ENCODE measurements around the gene PTPRA.

DNA sequence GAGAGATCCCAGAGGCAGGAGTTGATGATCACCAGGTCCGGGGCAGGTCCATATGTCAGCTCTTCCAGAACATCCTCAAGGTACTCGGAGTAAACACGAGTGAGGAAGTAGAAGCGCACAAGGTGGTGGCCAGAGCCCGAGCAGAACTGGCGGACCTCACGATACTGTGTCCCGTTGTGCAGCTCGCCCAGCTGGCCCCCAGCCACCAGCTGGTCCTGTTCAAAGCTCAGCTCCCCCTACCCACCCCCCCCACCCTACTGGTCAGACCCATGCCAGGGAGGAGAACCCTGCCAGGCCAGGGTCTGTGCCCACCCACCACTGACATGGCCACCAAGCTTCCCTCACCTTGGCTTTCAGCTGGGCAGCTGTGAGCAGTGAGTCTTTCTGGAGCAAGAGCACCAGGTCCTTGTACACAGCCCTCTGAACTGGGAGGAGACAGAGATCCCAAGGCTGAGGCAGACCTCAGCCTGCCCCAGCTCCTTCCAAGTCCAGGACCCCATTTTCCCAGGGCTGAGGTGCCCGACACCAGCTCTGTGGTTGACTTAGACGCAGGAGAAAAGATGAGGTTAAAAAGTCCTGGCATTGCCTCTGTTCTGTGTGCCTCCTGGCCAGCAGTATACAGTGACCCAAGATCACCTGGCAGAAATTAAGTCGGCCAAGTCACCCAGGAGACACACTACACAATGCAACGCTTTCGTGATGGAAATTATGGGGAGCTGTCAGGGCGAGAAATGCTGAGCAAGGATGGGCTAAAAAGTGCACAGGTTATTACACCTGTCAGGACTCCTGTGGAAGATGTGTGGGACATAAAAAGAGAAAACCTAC lies 34.2 kb upstream of the PTPRA start:
- TF ChIP-seq HNRNPUL1 (IDR thresholded peaks at IDR 0.05; ENCODE audit: low read depth, low read length): no peak
- TF ChIP-seq, protein P1, sequence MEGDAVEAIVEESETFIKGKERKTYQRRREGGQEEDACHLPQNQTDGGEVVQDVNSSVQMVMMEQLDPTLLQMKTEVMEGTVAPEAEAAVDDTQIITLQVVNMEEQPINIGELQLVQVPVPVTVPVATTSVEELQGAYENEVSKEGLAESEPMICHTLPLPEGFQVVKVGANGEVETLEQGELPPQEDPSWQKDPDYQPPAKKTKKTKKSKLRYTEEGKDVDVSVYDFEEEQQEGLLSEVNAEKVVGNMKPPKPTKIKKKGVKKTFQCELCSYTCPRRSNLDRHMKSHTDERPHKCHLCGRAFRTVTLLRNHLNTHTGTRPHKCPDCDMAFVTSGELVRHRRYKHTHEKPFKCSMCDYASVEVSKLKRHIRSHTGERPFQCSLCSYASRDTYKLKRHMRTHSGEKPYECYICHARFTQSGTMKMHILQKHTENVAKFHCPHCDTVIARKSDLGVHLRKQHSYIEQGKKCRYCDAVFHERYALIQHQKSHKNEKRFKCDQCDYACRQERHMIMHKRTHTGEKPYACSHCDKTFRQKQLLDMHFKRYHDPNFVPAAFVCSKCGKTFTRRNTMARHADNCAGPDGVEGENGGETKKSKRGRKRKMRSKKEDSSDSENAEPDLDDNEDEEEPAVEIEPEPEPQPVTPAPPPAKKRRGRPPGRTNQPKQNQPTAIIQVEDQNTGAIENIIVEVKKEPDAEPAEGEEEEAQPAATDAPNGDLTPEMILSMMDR (CRISPR knock-in tag; IDR thresholded peaks at IDR 0.05): no peak
